Adrenal gland (tissue), 19 donors: Measurements from ENCODE around the gene STIM2. TPM values are rescaled to one million over a fixed set of nuclear protein-coding genes. Genes with fewer than 3 reads are reported as not detected.
"Not testable (repeated sequence)": the region's sequence is repeated elsewhere in the genome, so short reads cannot be mapped to it uniquely, and the experiment has no call there.

Experiments used
- DNase-seq, 7 donors: peaks; one replicate each; pipeline ENCODE4 v3.0.0-alpha.2; 2019 to 2020
- H3K27ac ChIP-seq, 5 donors: fragments of 200-600 bp; sonication (generic) in 4 of 5; 1 replicate in 3 of 5; 2 replicates in 2 of 5; pipeline versions ENCODE4 v1.5.1 to v1.8.0; 2016 to 2020; ENCODE audit warnings: mild to moderate bottlenecking in 1 of 5
- H3K27me3 ChIP-seq: fragments of 200-600 bp; 2 replicates; pipeline ENCODE4 v1.8.0; 2021
- H3K36me3 ChIP-seq, 2 donors: fragments of 200-600 bp; replicated peaks in 1 of 2; 1 replicate in 1 of 2; 2 replicates in 1 of 2; pipeline versions ENCODE4 v1.5.1 to v1.8.0; 2018 to 2022
- H3K4me1 ChIP-seq, 2 donors: fragments of 200-600 bp; replicated peaks in 1 of 2; 1 replicate in 1 of 2; 2 replicates in 1 of 2; pipeline versions ENCODE4 v1.5.1 to v1.8.0; 2018 to 2021
- H3K4me3 ChIP-seq, 4 donors: fragments of 200-600 bp; sonication (generic) in 3 of 4; one replicate each; pipeline ENCODE4 v1.5.1; 2016 to 2018
- H3K9me3 ChIP-seq, 3 donors: fragments of 200-600 bp; sonication (generic) in 1 of 3; replicated peaks in 1 of 3; 1 replicate in 2 of 3; 2 replicates in 1 of 3; pipeline versions ENCODE4 v1.5.1 to v1.8.0; 2016 to 2021
- CTCF ChIP-seq, 6 experiments: fragments of 450-650 bp in 4 of 6; fragments of 200-600 bp in 2 of 6; sonication (generic) in 1 of 6; IDR thresholded peaks; 1 replicate in 5 of 6; 2 replicates in 1 of 6; pipeline versions ENCODE4 v1.5.1 to v1.8.0; 2016 to 2021; ENCODE audit warnings: antibody characterized with exemption in 6 of 6, mild to moderate bottlenecking in 2 of 6, moderate library complexity in 1 of 6
- POLR2A ChIP-seq, 2 donors: fragments of 450-650 bp; IDR thresholded peaks; one replicate each; pipeline ENCODE4 v1.6.1; 2017; ENCODE audit warnings: antibody characterized with exemption in 2 of 2, mild to moderate bottlenecking in 2 of 2, moderate library complexity in 1 of 2
- WGBS, 4 donors: extraction: QIAGEN DNeasy Blood & Tissue Kit in 2 of 4; methylation state at CpG; one replicate each; pipeline versions ENCODE4 v1.1.5 to v1.1.7; 2013 to 2017; 5-methylcytosine and 5-hydroxymethylcytosine counted together
- intact Hi-C, 2 donors: fragments of 100-400 bp; cut with DNase I; formaldehyde crosslinking; loops; one replicate each; pipeline versions ENCODE4 v1.14.1 to v1.15.0; 2022 to 2023
- long read RNA-seq, 10 donors: library from polyadenylated mRNA in 3 of 10; unstranded in 2 of 10; stranded (forward) in 1 of 10; transcript quantifications; one replicate each; pipeline ENCODE4 v2.0.0 and lab custom pipeline, GENCODE V29; 2021 to 2026
- polyA plus RNA-seq, 3 donors: library from polyadenylated mRNA; stranded (reverse); fragments of 200-250 nt in 2 of 3; fragments of 350-450 nt in 1 of 3; fragmentation: Illumina TruSeq in 1 of 3; extraction: RNeasy Lipid Tissue Mini Kit (QIAGEN cat#74804) in 1 of 3; gene quantifications; one replicate each; pipeline ENCODE4 v1.2.3, GENCODE V29; 2013 to 2014
- total RNA-seq, 9 donors: library from RNA; depleted of rRNA in 4 of 9; stranded (reverse); fragments of >200 nt in 4 of 9; fragments of 120-200 nt in 1 of 9; fragmentation: NEBNext Ultra II Directional in 1 of 9; extraction: Animal tissue kit (Norgen Biotek cat#: 25700) in 1 of 9; gene quantifications; one replicate each; pipeline versions ENCODE4 v1.1.0 to v1.2.4, GENCODE V29; 2013 to 2023
- donor health status: healthy with polysubstance abuse.
- donor health status: Bipolar disorder and iron deficiency.
- donor health status: DM: yes; HTN: yes; CAD: no.
- donor health status: DM: no; HTN: no; CAD: no.
- donor health status: DM: no; HTN: no; CAD: no.
- donor health status: DM: yes; HTN: yes; CAD: no.

The STIM2 gene
- total RNA-seq (10 to 100 TPM in 8 of 9 donors, 1 to 10 TPM in 1; 7.5 to 30.4 (median 17.8) TPM), polyA plus RNA-seq (10 to 100 TPM; 11.0 to 12.7 (median 11.7) TPM)
- long read RNA-seq, donor 1, full-length matches to known transcripts, result 2 of 9 reads
- long read RNA-seq, donor 1, partial matches to known transcripts, result 7 of 9 reads
- long read RNA-seq, donor 1, other reads (novel, unspliced or antisense), result 0 of 9 reads
- long read RNA-seq, donor 2, partial matches to known transcripts, result 8 of 9 reads
- long read RNA-seq, donor 2, other reads (novel, unspliced or antisense), result 0 of 9 reads
- long read RNA-seq, donor 3, result 0 reads
- long read RNA-seq, donor 4, partial matches to known transcripts, result 3 of 4 reads
- long read RNA-seq, donor 4, other reads (novel, unspliced or antisense), result 1 of 4 reads
- long read RNA-seq, donor 5, full-length matches to known transcripts, result 11 of 16 reads
- long read RNA-seq, donor 5, partial matches to known transcripts, result 0 of 16 reads
- long read RNA-seq, donor 5, other reads (novel, unspliced or antisense), result 5 of 16 reads
- long read RNA-seq, donor 6, partial matches to known transcripts, result 0 of 1 reads
- long read RNA-seq, donor 6, other reads (novel, unspliced or antisense), result 1 of 1 reads
- long read RNA-seq, donor 7, result 0 reads
- long read RNA-seq, donor 8, full-length matches to known transcripts, result 3 of 3 reads
- long read RNA-seq, donor 8, partial matches to known transcripts, result 0 of 3 reads
- long read RNA-seq, donor 8, other reads (novel, unspliced or antisense), result 0 of 3 reads
- long read RNA-seq, donor 9, partial matches to known transcripts, result 5 of 6 reads
- long read RNA-seq, donor 9, other reads (novel, unspliced or antisense), result 0 of 6 reads
- long read RNA-seq, donor 10, result 0 reads

- DNase-seq, result peak; percentile 96 to 98 (median 96)
- TF ChIP-seq POLR2A (IDR thresholded peaks at IDR 0.05) (peak; percentile 59 to 92), CTCF (IDR thresholded peaks at IDR 0.05) (peak; percentile 8 to 58 (median 43))
- Histone ChIP-seq H3K9me3 (no peaks in the 10 kb centered on the region), H3K36me3 (no peaks in the 10 kb centered on the region), H3K27me3 (no peaks in the 10 kb centered on the region), H3K27ac (peak within 1 kb of the TSS; percentile 40 to 99 (median 92)), H3K4me3 (peak within 1 kb of the TSS; percentile 12 to 98 (median 72)), H3K4me1 (peaks cover 18 to 50% of the 10 kb centered on the region in 2 donors)
- intact Hi-C loops, result loop anchor here (5.0 to 10.0 kb wide), 2 partner anchors 124 to 147 kb away; no protein-coding TSS in a partner anchor
- WGBS, 4 donors, result 0% methylated on average over 38 to 74 of the region's 74 CpGs
Measured at GRCh38 chr4:26860157-26860921, at the start of gene STIM2. TSS of gene STIM2 (plus strand) at chr4:26860841.

- H3K9me3 ChIP-seq, intact Hi-C loops, H3K4me1 ChIP-seq, H3K4me3 ChIP-seq, H3K27me3 ChIP-seq, H3K36me3 ChIP-seq: not testable (repeated sequence)
- WGBS, 4 donors, result 40 to 55% (median 47%) methylated on average over 4 of the region's 4 CpGs
- peak overlapping the region in 1 of 5 donors; percentile 40 for H3K27ac ChIP-seq
- DNase-seq, result peak in 1 of 7 donors; percentile 32
Measured at GRCh38 chr4:26811571-26811970, 49.1 kb upstream of the STIM2 start.

GRCh38 chr4:26812049-26812714 is 48.5 kb upstream of the STIM2 start:
- intact Hi-C loops, result no loop called here
- no peaks in the 10 kb centered on the region for H3K4me1 ChIP-seq
- H3K9me3 ChIP-seq, result no peaks in the 10 kb centered on the region
- H3K27ac ChIP-seq, result peak overlapping the region in 1 of 5 donors; percentile 40
- H3K4me3 ChIP-seq, result no peak overlapping the region
- no peaks in the 10 kb centered on the region for H3K27me3 ChIP-seq
- H3K36me3 ChIP-seq, result no peaks in the 10 kb centered on the region
- 60 to 68% (median 65%) methylated on average over 6 of the region's 6 CpGs for WGBS, 4 donors
- peak in 2 of 7 donors; percentile 15 to 21 for DNase-seq
- no peak for TF ChIP-seq CTCF (IDR thresholded peaks at IDR 0.05)
- no peak for TF ChIP-seq POLR2A (IDR thresholded peaks at IDR 0.05)

DNA sequence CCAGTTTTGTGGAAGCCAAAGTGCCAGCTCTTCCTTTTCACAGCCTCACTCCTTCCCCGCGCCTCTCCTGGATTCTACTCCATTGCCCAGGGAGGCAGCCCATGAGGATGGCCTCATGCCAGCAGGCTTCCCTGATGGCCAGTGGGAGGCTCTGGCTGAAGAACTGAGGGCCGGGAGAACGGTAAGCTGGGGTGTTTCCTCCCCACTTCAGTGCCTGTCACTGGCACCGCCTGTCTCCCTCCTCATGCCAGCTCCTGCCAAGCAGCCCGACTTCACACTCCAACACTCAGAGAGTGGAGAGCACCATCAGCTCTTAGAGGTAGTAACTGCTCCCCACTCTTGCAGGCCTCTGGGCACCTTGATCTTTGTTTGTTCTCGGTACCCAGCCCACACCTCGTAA is 46.9 kb upstream of the STIM2 start:
- intact Hi-C loops, result no loop called here
- no peaks in the 10 kb centered on the region for H3K9me3 ChIP-seq
- no peaks in the 10 kb centered on the region for H3K36me3 ChIP-seq
- H3K27me3 ChIP-seq, result no peaks in the 10 kb centered on the region
- 81 to 88% (median 86%) methylated on average over 6 to 8 of the region's 8 CpGs for WGBS, 4 donors
- no peaks in the 10 kb centered on the region for H3K4me1 ChIP-seq
- no peak overlapping the region for H3K4me3 ChIP-seq
- H3K27ac ChIP-seq, result no peak overlapping the region
- no peak for TF ChIP-seq POLR2A (IDR thresholded peaks at IDR 0.05)
- no peak for TF ChIP-seq CTCF (IDR thresholded peaks at IDR 0.05)
- DNase-seq, result no peak
